Fibroblast of lung (primary cell): ENCODE measurements around the gene HNRNPL. TPM values are rescaled to one million over a fixed set of nuclear protein-coding genes. Genes with fewer than 3 reads are reported as not detected.

ENCODE experiments used
- DNase-seq, 2 donors: peaks; one replicate each; pipeline versions ENCODE4 v3.0.0 to v3.0.0-alpha.2; 2010; ENCODE audit warnings: low read depth in 2 of 2
- H2AFZ ChIP-seq: 2 replicates; pipeline ENCODE4 v1.5.1; 2012; ENCODE audit warnings: low read length, control low read depth, inconsistent platforms
- H3K27ac ChIP-seq: 2 replicates; pipeline ENCODE4 v1.5.1; 2011; ENCODE audit warnings: low read length, control low read depth; ENCODE audit not compliant: insufficient read depth
- H3K27me3 ChIP-seq: 2 replicates; pipeline ENCODE4 v1.5.1; 2011; ENCODE audit warnings: mild to moderate bottlenecking, low read length; ENCODE audit not compliant: control insufficient read depth, insufficient read depth
- H3K36me3 ChIP-seq: 2 replicates; pipeline ENCODE4 v1.5.1; 2011; ENCODE audit warnings: low read length; ENCODE audit not compliant: control insufficient read depth, insufficient read depth
- H3K4me1 ChIP-seq: 2 replicates; pipeline ENCODE4 v1.5.1; 2011; ENCODE audit warnings: low read length; ENCODE audit not compliant: control insufficient read depth, insufficient read depth; ENCODE audit errors: extremely low read depth
- H3K4me2 ChIP-seq: 2 replicates; pipeline ENCODE4 v1.5.1; 2011; ENCODE audit warnings: low read length, control low read depth; ENCODE audit not compliant: insufficient read depth; ENCODE audit errors: extremely low read depth
- H3K4me3 ChIP-seq, 4 experiments: fragments of 200-600 bp in 1 of 4; sonication (generic) in 1 of 4; replicated peaks in 1 of 4; 2 replicates each; pipeline ENCODE4 v1.5.1; 2011 to 2016; ENCODE audit warnings: low read length in 4 of 4, low read depth in 3 of 4, mild to moderate bottlenecking in 3 of 4, control low read depth in 2 of 4, inconsistent platforms in 1 of 4, mixed read lengths in 1 of 4; ENCODE audit not compliant: insufficient read depth in 1 of 4; ENCODE audit errors: control extremely low read depth in 1 of 4
- H3K79me2 ChIP-seq: 2 replicates; pipeline ENCODE4 v1.5.1; 2012; ENCODE audit warnings: mild to moderate bottlenecking, low read length, inconsistent platforms; ENCODE audit not compliant: control insufficient read depth, insufficient read depth
- H3K9ac ChIP-seq: 2 replicates; pipeline ENCODE4 v1.5.1; 2011; ENCODE audit warnings: mild to moderate bottlenecking, low read length, control low read depth; ENCODE audit not compliant: insufficient read depth
- H3K9me3 ChIP-seq: 2 replicates; pipeline ENCODE4 v1.5.1; 2012; ENCODE audit warnings: low read depth, low read length; ENCODE audit not compliant: control insufficient read depth, insufficient read depth
- H4K20me1 ChIP-seq: 2 replicates; pipeline ENCODE4 v1.5.1; 2011; ENCODE audit warnings: low read length; ENCODE audit not compliant: control insufficient read depth, insufficient read depth; ENCODE audit errors: extremely low read depth
- CTCF ChIP-seq, 2 donors: IDR thresholded peaks in 1 of 2; conservative IDR thresholded peaks in 1 of 2; 1 replicate in 1 of 2; 2 replicates in 1 of 2; pipeline ENCODE4 v1.5.1; 2011 to 2012; ENCODE audit warnings: low read length in 2 of 2, control low read depth in 1 of 2, inconsistent platforms in 1 of 2, low read depth in 1 of 2, mild to moderate bottlenecking in 1 of 2
- EZH2 ChIP-seq: IDR thresholded peaks from 2 replicates; pipeline ENCODE4 v1.5.1; 2012; ENCODE audit warnings: low read length, control low read depth, mild to moderate bottlenecking; ENCODE audit errors: missing control alignments
- polyA plus RNA-seq, 2 donors: library from polyadenylated mRNA; depleted of rRNA in 1 of 2; stranded (reverse) in 1 of 2; unstranded in 1 of 2; fragments of >200 nt; gene quantifications; 2 replicates each; pipeline ENCODE4 v1.2.1, GENCODE V29; 2011 to 2012; ENCODE audit warnings: missing spikeins in 1 of 2
- total RNA-seq: library from RNA; depleted of rRNA; stranded (reverse); fragments of >200 nt; gene quantifications from 2 replicates; pipeline ENCODE4 v1.2.1, GENCODE V29; 2014

Gene HNRNPL
- total and polyA plus RNA-seq, 2 donors (not counting 1 experiment from before 2014, with no cell fraction given): 184 to 189 TPM

- no peaks in the 10 kb centered on the region for H4K20me1 ChIP-seq
- H3K4me1 ChIP-seq: peaks cover 11% of the 10 kb centered on the region
Observed at GRCh38 chr19:38838986-38839761, 10.6 kb downstream of the HNRNPL start.

GRCh38 chr19:38838208-38838985 is 11.4 kb downstream of the HNRNPL start:
- Histone ChIP-seq H3K27me3 (no peaks in the 10 kb centered on the region), H3K4me3 (no peak overlapping the region), H3K9me3 (no peaks in the 10 kb centered on the region), H3K4me1 (peaks cover 11% of the 10 kb centered on the region), H3K4me2 (no peak overlapping the region), H4K20me1 (no peaks in the 10 kb centered on the region), H3K27ac (no peak overlapping the region), H3K79me2 (peaks cover 27% of the 10 kb centered on the region), H3K9ac (no peak overlapping the region), H3K36me3 (peaks cover 49% of the 10 kb centered on the region), H2AFZ (no peak overlapping the region)
- TF ChIP-seq EZH2 (no peak), CTCF (conservative IDR thresholded peaks at IDR 0.05 in 1 of 2, IDR thresholded peaks at IDR 0.05 in 1 of 2; ENCODE audit: low read depth in 1 of 2, low read length in 2 of 2) (no peak)
- no peak for DNase-seq

More at GRCh38 chr19:38838986-38839761, 10.6 kb downstream of the HNRNPL start:
- DNase-seq: no peak
- no peak overlapping the region for H3K4me2 ChIP-seq
- peaks cover 56% of the 10 kb centered on the region for H3K36me3 ChIP-seq
- no peaks in the 10 kb centered on the region for H3K27me3 ChIP-seq
- no peak overlapping the region for H3K9ac ChIP-seq
- H3K4me3 ChIP-seq: no peak overlapping the region
- no peak overlapping the region for H3K27ac ChIP-seq
- peaks cover 35% of the 10 kb centered on the region for H3K79me2 ChIP-seq
- H3K9me3 ChIP-seq: no peaks in the 10 kb centered on the region
- H2AFZ ChIP-seq: no peak overlapping the region
- TF ChIP-seq EZH2: no peak
- TF ChIP-seq CTCF (conservative IDR thresholded peaks at IDR 0.05 in 1 of 2, IDR thresholded peaks at IDR 0.05 in 1 of 2; ENCODE audit: low read depth in 1 of 2, low read length in 2 of 2): no peak

GRCh38 chr19:38837656-38838121 is 12.1 kb downstream of the HNRNPL start:
- H3K4me1 ChIP-seq: peaks cover 11% of the 10 kb centered on the region
- no peaks in the 10 kb centered on the region for H4K20me1 ChIP-seq
- H3K27me3 ChIP-seq: no peaks in the 10 kb centered on the region
- no peak overlapping the region for H3K4me3 ChIP-seq
- no peaks in the 10 kb centered on the region for H3K9me3 ChIP-seq
- H2AFZ ChIP-seq: no peak overlapping the region
- TF ChIP-seq EZH2 (no peak), CTCF (conservative IDR thresholded peaks at IDR 0.05 in 1 of 2, IDR thresholded peaks at IDR 0.05 in 1 of 2; ENCODE audit: low read depth in 1 of 2, low read length in 2 of 2) (no peak)
- H3K79me2 ChIP-seq: peaks cover 20% of the 10 kb centered on the region
- no peak overlapping the region for H3K9ac ChIP-seq
- H3K27ac ChIP-seq: no peak overlapping the region
- DNase-seq: peak in 1 of 2 donors; percentile 46
- peaks cover 42% of the 10 kb centered on the region for H3K36me3 ChIP-seq
- H3K4me2 ChIP-seq: no peak overlapping the region
